GM12878 (cell line): ENCODE results near the gene SPTBN1. TPM values are rescaled to one million over a fixed set of nuclear protein-coding genes. Genes with fewer than 3 reads are reported as not detected.

Experiments
- CREM ChIP-seq: IDR thresholded peaks from 2 replicates; pipeline ENCODE4 v1.6.1; 2014; ENCODE audit warnings: antibody characterized with exemption, low read depth
- DPF2 ChIP-seq: fragments of 450-650 bp; IDR thresholded peaks from 2 replicates; pipeline ENCODE4 v1.6.1; 2017; ENCODE audit warnings: mild to moderate bottlenecking
- EED ChIP-seq: sonication (generic); IDR thresholded peaks from 2 replicates; pipeline ENCODE4 v1.6.1; 2016; ENCODE audit warnings: antibody characterized with exemption, low read depth
- EP300 ChIP-seq, 2 experiments: fragments of 150-350 bp in 1 of 2; IDR thresholded peaks; 2 replicates each; pipeline ENCODE4 v1.6.1; 2011 to 2012; ENCODE audit warnings: low read depth in 2 of 2, low read length in 2 of 2, borderline replicate concordance in 1 of 2, improper control_type of control experiment in 1 of 2, inconsistent platforms in 1 of 2; ENCODE audit not compliant: control insufficient read depth in 1 of 2
- ETV6 ChIP-seq, 2 experiments: fragments of 450-650 bp in 1 of 2; IDR thresholded peaks in 1 of 2; conservative IDR thresholded peaks in 1 of 2; 2 replicates each; pipeline ENCODE4 v1.6.1; 2014; ENCODE audit warnings: antibody characterized with exemption in 1 of 2, borderline replicate concordance in 1 of 2, low read depth in 1 of 2, mild to moderate bottlenecking in 1 of 2, moderate library complexity in 1 of 2
- GABPA ChIP-seq: IDR thresholded peaks from 2 replicates; pipeline ENCODE4 v1.6.1; 2014; ENCODE audit warnings: antibody characterized with exemption, low read depth, mild to moderate bottlenecking, inconsistent platforms
- MEF2A ChIP-seq: IDR thresholded peaks from 2 replicates; pipeline ENCODE4 v1.6.1; 2011; ENCODE audit warnings: low read depth, mild to moderate bottlenecking, low read length, moderate library complexity; ENCODE audit not compliant: insufficient read depth
- MYC ChIP-seq: IDR thresholded peaks from 2 replicates; pipeline ENCODE4 v1.6.1; 2011; ENCODE audit warnings: mild to moderate bottlenecking, low read length, moderate library complexity, inconsistent platforms; ENCODE audit not compliant: insufficient read depth, insufficient replicate concordance, insufficient read length, severe bottlenecking
- NFIC ChIP-seq: IDR thresholded peaks from 2 replicates; pipeline ENCODE4 v1.6.1; 2012; ENCODE audit warnings: low read depth, mild to moderate bottlenecking, inconsistent platforms, low read length, moderate library complexity
- NR2F1 ChIP-seq: fragments of 450-650 bp; conservative IDR thresholded peaks from 2 replicates; pipeline ENCODE4 v1.6.1; 2017; ENCODE audit warnings: mild to moderate bottlenecking
- PML ChIP-seq: IDR thresholded peaks from 2 replicates; pipeline ENCODE4 v1.6.1; 2012; ENCODE audit warnings: low read length, inconsistent platforms
- POLR2AphosphoS5 ChIP-seq: IDR thresholded peaks from 2 replicates; pipeline ENCODE4 v1.6.1; 2011; ENCODE audit warnings: mild to moderate bottlenecking, low read length, inconsistent platforms
- STAT1 ChIP-seq: fragments of 450-650 bp; conservative IDR thresholded peaks from 2 replicates; pipeline ENCODE4 v1.6.1; 2014; ENCODE audit warnings: antibody characterized with exemption, mild to moderate bottlenecking
- ZNF24 ChIP-seq: fragments of 450-650 bp; IDR thresholded peaks from 2 replicates; pipeline ENCODE4 v1.6.1; 2017; ENCODE audit warnings: antibody characterized with exemption, mild to moderate bottlenecking
- polyA plus RNA-seq, 11 experiments: library from polyadenylated mRNA; depleted of rRNA in 4 of 11; unstranded in 6 of 11; stranded (reverse) in 5 of 11; fragments of >200 nt; fragmentation: Nextera tagmentation in 4 of 11; fragmentation: Illumina TruSeq in 1 of 11; extraction: Ambion mirVana in 4 of 11; extraction: Trizol in 1 of 11; gene quantifications; 1 replicate in 1 of 11; 2 replicates in 10 of 11; pipeline versions ENCODE4 v1.2.1 to v1.2.3, GENCODE V29; 2011 to 2016; ENCODE audit warnings: inconsistent platforms in 2 of 11, missing spikeins in 2 of 11, low read depth in 1 of 11
- total RNA-seq, 4 experiments: library from RNA; depleted of rRNA in 3 of 4; stranded (reverse); fragments of >200 nt in 3 of 4; fragmentation: Illumina TruSeq in 1 of 4; extraction: Trizol in 1 of 4; gene quantifications; 2 replicates each; pipeline versions ENCODE4 v1.2.1 to v1.2.3, GENCODE V29; 2013 to 2021
- TF ChIP-seq, protein P1 (sequence below): fragments of 450-650 bp; formaldehyde crosslinking; IDR thresholded peaks from 2 replicates; pipeline ENCODE4 v1.5.0; 2022; ENCODE audit warnings: mild to moderate bottlenecking, missing genetic modification characterization
- TF ChIP-seq, protein P2 (sequence below): IDR thresholded peaks from 2 replicates; pipeline ENCODE4 v1.6.1; 2011; ENCODE audit warnings: mild to moderate bottlenecking, low read depth, low read length, moderate library complexity; ENCODE audit not compliant: insufficient replicate concordance
- TF ChIP-seq, protein P3 (sequence below): fragments of 450-650 bp; IDR thresholded peaks from 2 replicates; pipeline ENCODE4 v1.6.1; 2017; ENCODE audit warnings: antibody characterized with exemption, mild to moderate bottlenecking, moderate library complexity

Gene SPTBN1
- total and polyA plus RNA-seq, 10 of the 15 experiments (the other 5 are each of a cell fraction or from before 2014, with no cell fraction given): 20.6 to 154 (median 76.7) TPM

DNA sequence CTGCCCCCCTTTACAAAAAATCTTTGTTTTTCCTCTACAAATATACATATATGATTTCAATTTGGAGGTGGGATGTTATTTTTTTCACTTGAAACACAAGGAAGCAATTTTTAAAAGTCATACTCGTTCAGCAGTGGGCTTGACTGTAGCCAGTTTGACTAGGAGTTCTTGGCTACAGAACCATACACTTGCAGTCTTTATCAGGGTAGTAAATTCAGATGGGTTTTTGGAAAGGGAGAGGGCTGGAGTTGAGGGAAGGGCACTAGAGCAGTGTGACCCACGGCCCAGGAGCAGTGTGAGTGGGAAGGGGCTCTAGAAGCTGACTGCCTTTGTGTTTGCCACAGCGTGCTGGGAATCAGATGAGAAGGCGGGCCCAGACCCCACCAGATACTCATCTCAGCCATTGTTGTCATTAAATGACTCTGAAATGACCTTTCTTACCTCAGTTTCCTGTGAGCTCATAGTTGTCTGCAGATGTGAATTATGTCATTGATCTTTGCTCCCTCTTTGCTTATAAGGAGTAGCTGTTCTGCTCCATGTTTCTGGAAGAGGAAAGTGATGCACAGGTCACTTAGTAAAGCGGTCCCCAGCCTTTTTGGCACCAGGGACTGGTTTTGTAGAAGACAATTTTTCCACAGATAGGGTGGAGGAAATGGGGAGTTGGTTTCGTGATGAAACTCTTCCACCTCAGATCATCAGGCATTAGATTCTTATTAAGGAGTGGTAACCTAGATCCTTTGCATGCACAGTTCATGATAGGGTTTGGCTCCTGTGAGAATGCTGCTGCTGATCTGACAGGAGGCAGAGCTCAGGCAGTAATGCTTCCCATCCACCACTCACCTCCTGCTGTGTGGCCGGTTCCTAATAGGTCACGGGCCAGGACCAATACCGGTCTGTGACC is 116.8 kb downstream of the SPTBN1 start (continued):
- TF ChIP-seq, protein P1, sequence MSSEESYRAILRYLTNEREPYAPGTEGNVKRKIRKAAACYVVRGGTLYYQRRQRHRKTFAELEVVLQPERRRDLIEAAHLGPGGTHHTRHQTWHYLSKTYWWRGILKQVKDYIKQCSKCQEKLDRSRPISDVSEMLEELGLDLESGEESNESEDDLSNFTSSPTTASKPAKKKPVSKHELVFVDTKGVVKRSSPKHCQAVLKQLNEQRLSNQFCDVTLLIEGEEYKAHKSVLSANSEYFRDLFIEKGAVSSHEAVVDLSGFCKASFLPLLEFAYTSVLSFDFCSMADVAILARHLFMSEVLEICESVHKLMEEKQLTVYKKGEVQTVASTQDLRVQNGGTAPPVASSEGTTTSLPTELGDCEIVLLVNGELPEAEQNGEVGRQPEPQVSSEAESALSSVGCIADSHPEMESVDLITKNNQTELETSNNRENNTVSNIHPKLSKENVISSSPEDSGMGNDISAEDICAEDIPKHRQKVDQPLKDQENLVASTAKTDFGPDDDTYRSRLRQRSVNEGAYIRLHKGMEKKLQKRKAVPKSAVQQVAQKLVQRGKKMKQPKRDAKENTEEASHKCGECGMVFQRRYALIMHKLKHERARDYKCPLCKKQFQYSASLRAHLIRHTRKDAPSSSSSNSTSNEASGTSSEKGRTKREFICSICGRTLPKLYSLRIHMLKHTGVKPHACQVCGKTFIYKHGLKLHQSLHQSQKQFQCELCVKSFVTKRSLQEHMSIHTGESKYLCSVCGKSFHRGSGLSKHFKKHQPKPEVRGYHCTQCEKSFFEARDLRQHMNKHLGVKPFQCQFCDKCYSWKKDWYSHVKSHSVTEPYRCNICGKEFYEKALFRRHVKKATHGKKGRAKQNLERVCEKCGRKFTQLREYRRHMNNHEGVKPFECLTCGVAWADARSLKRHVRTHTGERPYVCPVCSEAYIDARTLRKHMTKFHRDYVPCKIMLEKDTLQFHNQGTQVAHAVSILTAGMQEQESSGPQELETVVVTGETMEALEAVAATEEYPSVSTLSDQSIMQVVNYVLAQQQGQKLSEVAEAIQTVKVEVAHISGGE (CRISPR knock-in tag): no peak
- TF ChIP-seq ZNF24 (0 out of 2 replicates have a peak, but pooled peaks have one; percentile 13), MEF2A (no peak), MYC (no peak), EED (peak; percentile 82), NR2F1 (peak; percentile 93), ETV6 (conservative IDR thresholded peaks at IDR 0.05 in 1 of 2, IDR thresholded peaks at IDR 0.05 in 1 of 2; ENCODE audit: borderline replicate concordance in 1 of 2, low read depth in 1 of 2) (peak in 1 of 2 experiments; percentile 72; a peak in 1 of 4 replicates), GABPA (peak; percentile 66; the same call in 1 of the 2 replicates), DPF2 (0 out of 2 replicates have a peak, but pooled peaks have one; percentile 16), STAT1 (no peak), NFIC (peak; percentile 68; the same call in 1 of the 2 replicates), PML (peak; percentile 45; the same call in 1 of the 2 replicates), EP300 (IDR thresholded peaks at IDR 0.05; ENCODE audit: borderline replicate concordance in 1 of 2, control insufficient read depth in 1 of 2, low read depth in 2 of 2, low read length in 2 of 2) (peak in 1 of 2 experiments; percentile 55; a peak in 1 of 4 replicates), CREM (peak; percentile 91), POLR2AphosphoS5 (peak; percentile 84)
- TF ChIP-seq, protein P2, sequence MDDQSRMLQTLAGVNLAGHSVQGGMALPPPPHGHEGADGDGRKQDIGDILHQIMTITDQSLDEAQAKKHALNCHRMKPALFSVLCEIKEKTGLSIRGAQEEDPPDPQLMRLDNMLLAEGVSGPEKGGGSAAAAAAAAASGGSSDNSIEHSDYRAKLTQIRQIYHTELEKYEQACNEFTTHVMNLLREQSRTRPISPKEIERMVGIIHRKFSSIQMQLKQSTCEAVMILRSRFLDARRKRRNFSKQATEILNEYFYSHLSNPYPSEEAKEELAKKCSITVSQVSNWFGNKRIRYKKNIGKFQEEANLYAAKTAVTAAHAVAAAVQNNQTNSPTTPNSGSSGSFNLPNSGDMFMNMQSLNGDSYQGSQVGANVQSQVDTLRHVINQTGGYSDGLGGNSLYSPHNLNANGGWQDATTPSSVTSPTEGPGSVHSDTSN: no peak
- TF ChIP-seq, protein P3, sequence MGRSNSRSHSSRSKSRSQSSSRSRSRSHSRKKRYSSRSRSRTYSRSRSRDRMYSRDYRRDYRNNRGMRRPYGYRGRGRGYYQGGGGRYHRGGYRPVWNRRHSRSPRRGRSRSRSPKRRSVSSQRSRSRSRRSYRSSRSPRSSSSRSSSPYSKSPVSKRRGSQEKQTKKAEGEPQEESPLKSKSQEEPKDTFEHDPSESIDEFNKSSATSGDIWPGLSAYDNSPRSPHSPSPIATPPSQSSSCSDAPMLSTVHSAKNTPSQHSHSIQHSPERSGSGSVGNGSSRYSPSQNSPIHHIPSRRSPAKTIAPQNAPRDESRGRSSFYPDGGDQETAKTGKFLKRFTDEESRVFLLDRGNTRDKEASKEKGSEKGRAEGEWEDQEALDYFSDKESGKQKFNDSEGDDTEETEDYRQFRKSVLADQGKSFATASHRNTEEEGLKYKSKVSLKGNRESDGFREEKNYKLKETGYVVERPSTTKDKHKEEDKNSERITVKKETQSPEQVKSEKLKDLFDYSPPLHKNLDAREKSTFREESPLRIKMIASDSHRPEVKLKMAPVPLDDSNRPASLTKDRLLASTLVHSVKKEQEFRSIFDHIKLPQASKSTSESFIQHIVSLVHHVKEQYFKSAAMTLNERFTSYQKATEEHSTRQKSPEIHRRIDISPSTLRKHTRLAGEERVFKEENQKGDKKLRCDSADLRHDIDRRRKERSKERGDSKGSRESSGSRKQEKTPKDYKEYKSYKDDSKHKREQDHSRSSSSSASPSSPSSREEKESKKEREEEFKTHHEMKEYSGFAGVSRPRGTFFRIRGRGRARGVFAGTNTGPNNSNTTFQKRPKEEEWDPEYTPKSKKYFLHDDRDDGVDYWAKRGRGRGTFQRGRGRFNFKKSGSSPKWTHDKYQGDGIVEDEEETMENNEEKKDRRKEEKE: no peak
